Measurements from ENCODE around the gene RIPOR1.

DNA sequence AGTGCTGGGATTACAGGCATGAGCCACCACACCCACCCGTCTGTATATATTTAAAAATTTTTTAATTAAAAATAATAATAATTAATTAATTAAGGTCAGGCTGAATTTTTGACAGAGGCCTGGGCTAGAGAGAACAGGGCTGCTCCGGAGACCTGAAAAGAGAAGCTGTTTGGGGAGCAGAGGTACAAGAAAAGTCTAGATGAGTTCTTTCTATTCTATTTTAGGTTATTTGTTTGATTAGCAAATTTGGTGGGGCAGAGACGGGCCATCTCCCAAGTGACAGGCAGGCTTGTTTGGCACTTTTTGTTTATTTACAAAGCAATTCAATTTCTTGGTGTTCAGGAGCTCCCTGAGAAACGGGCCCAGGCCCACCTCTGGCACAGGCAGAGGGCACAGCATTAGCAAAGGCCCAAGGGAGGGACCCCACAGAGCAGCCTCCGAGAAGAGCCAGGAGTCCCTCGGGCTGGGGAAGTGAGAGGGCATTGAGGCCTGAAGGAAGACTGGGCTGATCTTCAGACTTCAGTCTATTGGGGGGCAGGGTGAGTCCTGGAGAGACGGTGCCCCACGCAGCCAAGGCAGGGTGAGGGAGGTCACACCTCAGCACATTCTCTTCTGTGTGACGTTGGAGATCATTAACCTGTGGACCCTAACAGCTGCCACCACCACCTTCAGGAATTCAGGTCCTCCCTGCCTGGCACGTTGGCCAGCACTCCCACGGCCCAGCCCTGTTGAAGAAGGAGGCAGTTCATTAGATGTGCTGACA is 10.8 kb upstream of the RIPOR1 start:
- TF ChIP-seq, protein P1, sequence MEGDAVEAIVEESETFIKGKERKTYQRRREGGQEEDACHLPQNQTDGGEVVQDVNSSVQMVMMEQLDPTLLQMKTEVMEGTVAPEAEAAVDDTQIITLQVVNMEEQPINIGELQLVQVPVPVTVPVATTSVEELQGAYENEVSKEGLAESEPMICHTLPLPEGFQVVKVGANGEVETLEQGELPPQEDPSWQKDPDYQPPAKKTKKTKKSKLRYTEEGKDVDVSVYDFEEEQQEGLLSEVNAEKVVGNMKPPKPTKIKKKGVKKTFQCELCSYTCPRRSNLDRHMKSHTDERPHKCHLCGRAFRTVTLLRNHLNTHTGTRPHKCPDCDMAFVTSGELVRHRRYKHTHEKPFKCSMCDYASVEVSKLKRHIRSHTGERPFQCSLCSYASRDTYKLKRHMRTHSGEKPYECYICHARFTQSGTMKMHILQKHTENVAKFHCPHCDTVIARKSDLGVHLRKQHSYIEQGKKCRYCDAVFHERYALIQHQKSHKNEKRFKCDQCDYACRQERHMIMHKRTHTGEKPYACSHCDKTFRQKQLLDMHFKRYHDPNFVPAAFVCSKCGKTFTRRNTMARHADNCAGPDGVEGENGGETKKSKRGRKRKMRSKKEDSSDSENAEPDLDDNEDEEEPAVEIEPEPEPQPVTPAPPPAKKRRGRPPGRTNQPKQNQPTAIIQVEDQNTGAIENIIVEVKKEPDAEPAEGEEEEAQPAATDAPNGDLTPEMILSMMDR (IDR thresholded peaks at IDR 0.05; ENCODE audit: low read depth, low read length, poor library complexity, severe bottlenecking) = no peak
- TF ChIP-seq EZH2phosphoT487 (IDR thresholded peaks at IDR 0.05; ENCODE audit: borderline replicate concordance, low read length) = no peak
